Medulla oblongata (tissue), 1 donor: ENCODE data around the gene TRIM13.
"Not testable (repeated sequence)": the region's sequence is repeated elsewhere in the genome, so short reads cannot be mapped to it uniquely, and the experiment has no call there.

Experiments
- DNase-seq: peaks from one replicate; pipeline ENCODE4 v3.0.0-alpha.2; 2015; ENCODE audit errors: extremely low spot score

TRIM13 gene

GRCh38 chr13:50060718-50061117 lies 63.9 kb downstream of the TRIM13 start:
- DNase-seq, result no peak

- not testable (repeated sequence) for DNase-seq
These were observed 65.5 kb downstream of the TRIM13 start for GRCh38 chr13:50062336-50062735.

- no peak for DNase-seq
These were observed 68.9 kb downstream of the TRIM13 start for GRCh38 chr13:50065712-50066111.
